GM23338 (cell line): ENCODE measurements around the gene TNFSF13B.

Source experiments
- CREB1 ChIP-seq: fragments of 250-450 bp; sonication (Bioruptor Pico); IDR thresholded peaks from 2 replicates; pipeline ENCODE4 v1.5.0; 2020; ENCODE audit warnings: low read depth, mild to moderate bottlenecking, moderate library complexity
- CTCF ChIP-seq, 2 experiments: fragments of 200-600 bp in 1 of 2; sonication (generic) in 1 of 2; conservative IDR thresholded peaks; 2 replicates each; pipeline versions ENCODE4 v1.5.1 to v1.6.1; 2016 to 2017; ENCODE audit warnings: antibody characterized with exemption in 2 of 2, low read depth in 2 of 2, mild to moderate bottlenecking in 2 of 2, moderate library complexity in 1 of 2
- EZH2 ChIP-seq: fragments of 200-600 bp; sonication (generic); IDR thresholded peaks from one replicate; pipeline ENCODE4 v1.8.0; 2017; ENCODE audit warnings: antibody characterized with exemption, mild to moderate bottlenecking, low read depth; ENCODE audit not compliant: unreplicated experiment
- EZH2phosphoT487 ChIP-seq: fragments of 200-600 bp; sonication (generic); IDR thresholded peaks from one replicate; pipeline ENCODE4 v1.8.1; 2018; ENCODE audit warnings: antibody characterized with exemption; ENCODE audit not compliant: unreplicated experiment
- JUNB ChIP-seq: IDR thresholded peaks from one replicate; pipeline ENCODE4 v1.6.1; 2016; ENCODE audit warnings: antibody characterized with exemption; ENCODE audit not compliant: unreplicated experiment
- TF ChIP-seq, protein P1 (sequence below): IDR thresholded peaks from one replicate; pipeline ENCODE4 v1.6.1; 2018; ENCODE audit warnings: antibody characterized with exemption; ENCODE audit not compliant: unreplicated experiment

- no peak for TF ChIP-seq CTCF (conservative IDR thresholded peaks at IDR 0.05; ENCODE audit: low read depth in 2 of 2)
- TF ChIP-seq JUNB, result no peak
- TF ChIP-seq CREB1 (CRISPR knock-in tag), result no peak
- TF ChIP-seq, protein P1, sequence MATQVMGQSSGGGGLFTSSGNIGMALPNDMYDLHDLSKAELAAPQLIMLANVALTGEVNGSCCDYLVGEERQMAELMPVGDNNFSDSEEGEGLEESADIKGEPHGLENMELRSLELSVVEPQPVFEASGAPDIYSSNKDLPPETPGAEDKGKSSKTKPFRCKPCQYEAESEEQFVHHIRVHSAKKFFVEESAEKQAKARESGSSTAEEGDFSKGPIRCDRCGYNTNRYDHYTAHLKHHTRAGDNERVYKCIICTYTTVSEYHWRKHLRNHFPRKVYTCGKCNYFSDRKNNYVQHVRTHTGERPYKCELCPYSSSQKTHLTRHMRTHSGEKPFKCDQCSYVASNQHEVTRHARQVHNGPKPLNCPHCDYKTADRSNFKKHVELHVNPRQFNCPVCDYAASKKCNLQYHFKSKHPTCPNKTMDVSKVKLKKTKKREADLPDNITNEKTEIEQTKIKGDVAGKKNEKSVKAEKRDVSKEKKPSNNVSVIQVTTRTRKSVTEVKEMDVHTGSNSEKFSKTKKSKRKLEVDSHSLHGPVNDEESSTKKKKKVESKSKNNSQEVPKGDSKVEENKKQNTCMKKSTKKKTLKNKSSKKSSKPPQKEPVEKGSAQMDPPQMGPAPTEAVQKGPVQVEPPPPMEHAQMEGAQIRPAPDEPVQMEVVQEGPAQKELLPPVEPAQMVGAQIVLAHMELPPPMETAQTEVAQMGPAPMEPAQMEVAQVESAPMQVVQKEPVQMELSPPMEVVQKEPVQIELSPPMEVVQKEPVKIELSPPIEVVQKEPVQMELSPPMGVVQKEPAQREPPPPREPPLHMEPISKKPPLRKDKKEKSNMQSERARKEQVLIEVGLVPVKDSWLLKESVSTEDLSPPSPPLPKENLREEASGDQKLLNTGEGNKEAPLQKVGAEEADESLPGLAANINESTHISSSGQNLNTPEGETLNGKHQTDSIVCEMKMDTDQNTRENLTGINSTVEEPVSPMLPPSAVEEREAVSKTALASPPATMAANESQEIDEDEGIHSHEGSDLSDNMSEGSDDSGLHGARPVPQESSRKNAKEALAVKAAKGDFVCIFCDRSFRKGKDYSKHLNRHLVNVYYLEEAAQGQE, result no peak
- no peak for TF ChIP-seq EZH2phosphoT487
- no peak for TF ChIP-seq EZH2
Observed at GRCh38 chr13:108278466-108278865, 8.9 kb downstream of the TNFSF13B start.
